ENCODE measurements around the gene RAF1. TPM values are rescaled to one million over a fixed set of nuclear protein-coding genes. Genes with fewer than 3 reads are reported as not detected.
A peak's percentile ranks its signal among the peaks of the same experiment; 100 is the strongest.

RAF1 gene
- total and polyA plus RNA-seq, 2 of the 13 experiments (the other 11 are each of a cell fraction or from before 2014, with no cell fraction given), result 72.2 to 91.4 TPM

DNA sequence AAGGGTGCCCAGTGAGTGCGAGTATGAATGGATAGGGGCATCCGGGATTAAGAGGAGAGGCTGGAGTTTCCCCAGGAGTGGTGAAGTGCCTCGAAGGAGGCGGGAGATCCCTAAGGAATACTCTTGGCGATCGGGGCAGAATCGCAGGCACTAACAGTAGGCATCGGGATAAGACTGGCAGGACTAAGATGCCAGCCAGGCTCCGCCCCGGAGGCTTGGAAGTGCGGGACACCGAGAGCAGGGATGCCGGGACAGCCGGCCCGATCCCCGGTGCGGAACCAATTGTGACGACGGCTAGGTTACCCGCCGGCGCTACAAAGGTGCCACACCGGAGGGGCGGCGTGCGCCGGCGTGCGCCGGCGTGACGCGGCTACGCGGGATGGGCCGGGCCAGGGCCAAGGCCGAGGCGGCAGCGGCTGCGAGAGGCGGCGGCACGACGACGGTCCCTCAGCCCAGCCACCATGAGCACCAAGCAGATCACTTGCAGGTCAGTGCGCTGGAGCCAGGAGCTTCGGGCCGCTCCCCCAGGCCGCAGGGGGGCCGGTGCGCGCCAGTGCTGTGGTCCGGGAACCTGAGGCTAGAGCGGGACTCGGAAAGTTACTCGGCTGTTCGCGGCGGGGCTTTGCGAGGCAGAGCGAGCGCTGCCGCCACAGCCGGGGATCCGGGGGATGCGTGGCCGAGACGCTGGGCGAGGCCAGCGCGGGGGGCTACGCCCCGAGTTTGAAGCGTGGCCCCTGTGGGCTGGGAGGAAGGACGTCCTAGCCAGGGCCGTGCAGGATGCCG, 107.0 kb downstream of the RAF1 start, which contains the start of gene MKRN2 (continued):
- TF ChIP-seq SRSF1 (optimal IDR thresholded peaks at IDR 0.05; ENCODE audit: low read depth, low read length) (no peak), ZNF674 (CRISPR knock-in tag; IDR thresholded peaks at IDR 0.05; ENCODE audit: low read depth) (peak; percentile 91; the same call in 1 of the 2 replicates), REXO4 (CRISPR knock-in tag; IDR thresholded peaks at IDR 0.05; ENCODE audit: borderline replicate concordance) (no peak), TMF1 (CRISPR knock-in tag; IDR thresholded peaks at IDR 0.05; ENCODE audit: low read depth) (0 out of 2 replicates have a peak, but pooled peaks have one; percentile 82), EED (CRISPR knock-in tag; IDR thresholded peaks at IDR 0.05) (0 out of 2 replicates have a peak, but pooled peaks have one; percentile 79), EHMT2 (IDR thresholded peaks at IDR 0.05; ENCODE audit: borderline replicate concordance, low read depth, low read length) (no peak), NCOA2 (CRISPR knock-in tag; IDR thresholded peaks at IDR 0.05) (peak; percentile 22; the same call in 1 of the 2 replicates), ZBTB7B (CRISPR knock-in tag; IDR thresholded peaks at IDR 0.05) (peak; percentile 49; the same call in 1 of the 2 replicates), ZNF354B (CRISPR knock-in tag; IDR thresholded peaks at IDR 0.05) (no peak), ZNF446 (CRISPR knock-in tag; IDR thresholded peaks at IDR 0.05) (peak; percentile 66; the same call in 1 of the 2 replicates), SPEN (CRISPR knock-in tag; IDR thresholded peaks at IDR 0.05; ENCODE audit: low read depth) (peak; percentile 85; the same call in 1 of the 2 replicates)
- TF ChIP-seq, protein P1, sequence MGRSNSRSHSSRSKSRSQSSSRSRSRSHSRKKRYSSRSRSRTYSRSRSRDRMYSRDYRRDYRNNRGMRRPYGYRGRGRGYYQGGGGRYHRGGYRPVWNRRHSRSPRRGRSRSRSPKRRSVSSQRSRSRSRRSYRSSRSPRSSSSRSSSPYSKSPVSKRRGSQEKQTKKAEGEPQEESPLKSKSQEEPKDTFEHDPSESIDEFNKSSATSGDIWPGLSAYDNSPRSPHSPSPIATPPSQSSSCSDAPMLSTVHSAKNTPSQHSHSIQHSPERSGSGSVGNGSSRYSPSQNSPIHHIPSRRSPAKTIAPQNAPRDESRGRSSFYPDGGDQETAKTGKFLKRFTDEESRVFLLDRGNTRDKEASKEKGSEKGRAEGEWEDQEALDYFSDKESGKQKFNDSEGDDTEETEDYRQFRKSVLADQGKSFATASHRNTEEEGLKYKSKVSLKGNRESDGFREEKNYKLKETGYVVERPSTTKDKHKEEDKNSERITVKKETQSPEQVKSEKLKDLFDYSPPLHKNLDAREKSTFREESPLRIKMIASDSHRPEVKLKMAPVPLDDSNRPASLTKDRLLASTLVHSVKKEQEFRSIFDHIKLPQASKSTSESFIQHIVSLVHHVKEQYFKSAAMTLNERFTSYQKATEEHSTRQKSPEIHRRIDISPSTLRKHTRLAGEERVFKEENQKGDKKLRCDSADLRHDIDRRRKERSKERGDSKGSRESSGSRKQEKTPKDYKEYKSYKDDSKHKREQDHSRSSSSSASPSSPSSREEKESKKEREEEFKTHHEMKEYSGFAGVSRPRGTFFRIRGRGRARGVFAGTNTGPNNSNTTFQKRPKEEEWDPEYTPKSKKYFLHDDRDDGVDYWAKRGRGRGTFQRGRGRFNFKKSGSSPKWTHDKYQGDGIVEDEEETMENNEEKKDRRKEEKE (IDR thresholded peaks at IDR 0.05), result no peak
- TF ChIP-seq, protein P2, sequence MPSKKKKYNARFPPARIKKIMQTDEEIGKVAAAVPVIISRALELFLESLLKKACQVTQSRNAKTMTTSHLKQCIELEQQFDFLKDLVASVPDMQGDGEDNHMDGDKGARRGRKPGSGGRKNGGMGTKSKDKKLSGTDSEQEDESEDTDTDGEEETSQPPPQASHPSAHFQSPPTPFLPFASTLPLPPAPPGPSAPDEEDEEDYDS (CRISPR knock-in tag; IDR thresholded peaks at IDR 0.05), result no peak
- TF ChIP-seq, protein P3, sequence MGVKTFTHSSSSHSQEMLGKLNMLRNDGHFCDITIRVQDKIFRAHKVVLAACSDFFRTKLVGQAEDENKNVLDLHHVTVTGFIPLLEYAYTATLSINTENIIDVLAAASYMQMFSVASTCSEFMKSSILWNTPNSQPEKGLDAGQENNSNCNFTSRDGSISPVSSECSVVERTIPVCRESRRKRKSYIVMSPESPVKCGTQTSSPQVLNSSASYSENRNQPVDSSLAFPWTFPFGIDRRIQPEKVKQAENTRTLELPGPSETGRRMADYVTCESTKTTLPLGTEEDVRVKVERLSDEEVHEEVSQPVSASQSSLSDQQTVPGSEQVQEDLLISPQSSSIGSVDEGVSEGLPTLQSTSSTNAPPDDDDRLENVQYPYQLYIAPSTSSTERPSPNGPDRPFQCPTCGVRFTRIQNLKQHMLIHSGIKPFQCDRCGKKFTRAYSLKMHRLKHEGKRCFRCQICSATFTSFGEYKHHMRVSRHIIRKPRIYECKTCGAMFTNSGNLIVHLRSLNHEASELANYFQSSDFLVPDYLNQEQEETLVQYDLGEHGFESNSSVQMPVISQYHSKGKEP (CRISPR knock-in tag; IDR thresholded peaks at IDR 0.05), result peak; percentile 71; the same call in 1 of the 2 replicates
- TF ChIP-seq, protein P4, sequence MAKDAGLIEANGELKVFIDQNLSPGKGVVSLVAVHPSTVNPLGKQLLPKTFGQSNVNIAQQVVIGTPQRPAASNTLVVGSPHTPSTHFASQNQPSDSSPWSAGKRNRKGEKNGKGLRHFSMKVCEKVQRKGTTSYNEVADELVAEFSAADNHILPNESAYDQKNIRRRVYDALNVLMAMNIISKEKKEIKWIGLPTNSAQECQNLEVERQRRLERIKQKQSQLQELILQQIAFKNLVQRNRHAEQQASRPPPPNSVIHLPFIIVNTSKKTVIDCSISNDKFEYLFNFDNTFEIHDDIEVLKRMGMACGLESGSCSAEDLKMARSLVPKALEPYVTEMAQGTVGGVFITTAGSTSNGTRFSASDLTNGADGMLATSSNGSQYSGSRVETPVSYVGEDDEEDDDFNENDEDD (CRISPR knock-in tag; IDR thresholded peaks at IDR 0.05; ENCODE audit: borderline replicate concordance), result peak; percentile 58; the same call in 1 of the 2 replicates
- TF ChIP-seq, protein P5, sequence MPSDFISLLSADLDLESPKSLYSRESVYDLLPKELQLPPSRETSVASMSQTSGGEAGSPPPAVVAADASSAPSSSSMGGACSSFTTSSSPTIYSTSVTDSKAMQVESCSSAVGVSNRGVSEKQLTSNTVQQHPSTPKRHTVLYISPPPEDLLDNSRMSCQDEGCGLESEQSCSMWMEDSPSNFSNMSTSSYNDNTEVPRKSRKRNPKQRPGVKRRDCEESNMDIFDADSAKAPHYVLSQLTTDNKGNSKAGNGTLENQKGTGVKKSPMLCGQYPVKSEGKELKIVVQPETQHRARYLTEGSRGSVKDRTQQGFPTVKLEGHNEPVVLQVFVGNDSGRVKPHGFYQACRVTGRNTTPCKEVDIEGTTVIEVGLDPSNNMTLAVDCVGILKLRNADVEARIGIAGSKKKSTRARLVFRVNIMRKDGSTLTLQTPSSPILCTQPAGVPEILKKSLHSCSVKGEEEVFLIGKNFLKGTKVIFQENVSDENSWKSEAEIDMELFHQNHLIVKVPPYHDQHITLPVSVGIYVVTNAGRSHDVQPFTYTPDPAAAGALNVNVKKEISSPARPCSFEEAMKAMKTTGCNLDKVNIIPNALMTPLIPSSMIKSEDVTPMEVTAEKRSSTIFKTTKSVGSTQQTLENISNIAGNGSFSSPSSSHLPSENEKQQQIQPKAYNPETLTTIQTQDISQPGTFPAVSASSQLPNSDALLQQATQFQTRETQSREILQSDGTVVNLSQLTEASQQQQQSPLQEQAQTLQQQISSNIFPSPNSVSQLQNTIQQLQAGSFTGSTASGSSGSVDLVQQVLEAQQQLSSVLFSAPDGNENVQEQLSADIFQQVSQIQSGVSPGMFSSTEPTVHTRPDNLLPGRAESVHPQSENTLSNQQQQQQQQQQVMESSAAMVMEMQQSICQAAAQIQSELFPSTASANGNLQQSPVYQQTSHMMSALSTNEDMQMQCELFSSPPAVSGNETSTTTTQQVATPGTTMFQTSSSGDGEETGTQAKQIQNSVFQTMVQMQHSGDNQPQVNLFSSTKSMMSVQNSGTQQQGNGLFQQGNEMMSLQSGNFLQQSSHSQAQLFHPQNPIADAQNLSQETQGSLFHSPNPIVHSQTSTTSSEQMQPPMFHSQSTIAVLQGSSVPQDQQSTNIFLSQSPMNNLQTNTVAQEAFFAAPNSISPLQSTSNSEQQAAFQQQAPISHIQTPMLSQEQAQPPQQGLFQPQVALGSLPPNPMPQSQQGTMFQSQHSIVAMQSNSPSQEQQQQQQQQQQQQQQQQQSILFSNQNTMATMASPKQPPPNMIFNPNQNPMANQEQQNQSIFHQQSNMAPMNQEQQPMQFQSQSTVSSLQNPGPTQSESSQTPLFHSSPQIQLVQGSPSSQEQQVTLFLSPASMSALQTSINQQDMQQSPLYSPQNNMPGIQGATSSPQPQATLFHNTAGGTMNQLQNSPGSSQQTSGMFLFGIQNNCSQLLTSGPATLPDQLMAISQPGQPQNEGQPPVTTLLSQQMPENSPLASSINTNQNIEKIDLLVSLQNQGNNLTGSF (CRISPR knock-in tag; IDR thresholded peaks at IDR 0.05), result peak; percentile 58; the same call in 1 of the 2 replicates
